GM12874 (cell line): ENCODE results near the gene BTNL9.

Experiments
- TF ChIP-seq, protein P1 (sequence below): IDR thresholded peaks from 2 replicates; pipeline ENCODE4 v1.5.1; 2011; ENCODE audit warnings: low read depth, mild to moderate bottlenecking, control low read depth, low read length, moderate library complexity; ENCODE audit not compliant: insufficient read depth

BTNL9 gene

DNA sequence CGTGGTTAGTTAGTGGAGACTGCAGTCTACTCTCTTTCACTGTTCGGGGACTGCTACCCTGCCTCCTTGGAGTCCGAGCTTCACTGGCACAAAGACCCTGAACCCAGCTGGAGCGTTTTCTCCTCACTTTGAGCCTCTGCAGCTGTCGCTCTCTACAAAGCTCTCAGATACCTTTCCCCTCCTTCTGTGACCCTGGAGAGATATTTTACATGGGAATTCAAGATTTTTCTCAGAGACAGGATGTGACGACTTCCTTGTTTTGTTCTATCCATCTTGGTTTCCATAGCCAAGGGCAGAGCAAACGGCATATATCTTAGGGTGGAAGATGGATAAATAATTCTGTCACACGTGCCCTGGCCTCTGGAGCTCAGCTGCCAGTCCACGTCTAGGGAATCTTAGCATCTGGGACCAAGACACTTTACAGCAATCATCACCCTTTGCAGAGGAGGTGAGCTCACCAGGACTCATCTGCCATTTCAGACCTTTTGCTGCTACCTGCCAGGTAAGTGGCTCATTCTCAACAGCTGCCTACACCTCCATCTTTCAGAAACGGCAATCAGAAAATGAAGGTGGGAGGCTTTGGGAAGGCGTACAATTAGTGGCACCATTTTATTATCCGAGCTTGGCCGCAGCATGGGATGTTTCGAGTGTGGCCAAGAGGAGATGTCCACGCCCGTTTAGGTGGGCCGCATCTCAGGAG is at the start of gene BTNL9:
Gene BTNL9, plus strand, starts transcription at position 336 of the 700 bp plus-strand sequence. CDS start 5,224 bp downstream, outside the sequence.
- TF ChIP-seq, protein P1, sequence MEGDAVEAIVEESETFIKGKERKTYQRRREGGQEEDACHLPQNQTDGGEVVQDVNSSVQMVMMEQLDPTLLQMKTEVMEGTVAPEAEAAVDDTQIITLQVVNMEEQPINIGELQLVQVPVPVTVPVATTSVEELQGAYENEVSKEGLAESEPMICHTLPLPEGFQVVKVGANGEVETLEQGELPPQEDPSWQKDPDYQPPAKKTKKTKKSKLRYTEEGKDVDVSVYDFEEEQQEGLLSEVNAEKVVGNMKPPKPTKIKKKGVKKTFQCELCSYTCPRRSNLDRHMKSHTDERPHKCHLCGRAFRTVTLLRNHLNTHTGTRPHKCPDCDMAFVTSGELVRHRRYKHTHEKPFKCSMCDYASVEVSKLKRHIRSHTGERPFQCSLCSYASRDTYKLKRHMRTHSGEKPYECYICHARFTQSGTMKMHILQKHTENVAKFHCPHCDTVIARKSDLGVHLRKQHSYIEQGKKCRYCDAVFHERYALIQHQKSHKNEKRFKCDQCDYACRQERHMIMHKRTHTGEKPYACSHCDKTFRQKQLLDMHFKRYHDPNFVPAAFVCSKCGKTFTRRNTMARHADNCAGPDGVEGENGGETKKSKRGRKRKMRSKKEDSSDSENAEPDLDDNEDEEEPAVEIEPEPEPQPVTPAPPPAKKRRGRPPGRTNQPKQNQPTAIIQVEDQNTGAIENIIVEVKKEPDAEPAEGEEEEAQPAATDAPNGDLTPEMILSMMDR, result no peak

GRCh38 chr5:180990882-180991242 is 49.2 kb upstream of the BTNL9 start:
- TF ChIP-seq, protein P1, result no peak

- TF ChIP-seq, protein P1, result no peak
Observed at GRCh38 chr5:181001947-181002346, 38.1 kb upstream of the BTNL9 start.

- TF ChIP-seq, protein P1, result no peak
Observed at GRCh38 chr5:181005791-181006190, 34.3 kb upstream of the BTNL9 start.

- TF ChIP-seq, protein P1, result no peak
Observed at GRCh38 chr5:181008136-181008535, 31.9 kb upstream of the BTNL9 start.

GRCh38 chr5:181020688-181021087 is 19.4 kb upstream of the BTNL9 start:
- TF ChIP-seq, protein P1, result no peak

DNA sequence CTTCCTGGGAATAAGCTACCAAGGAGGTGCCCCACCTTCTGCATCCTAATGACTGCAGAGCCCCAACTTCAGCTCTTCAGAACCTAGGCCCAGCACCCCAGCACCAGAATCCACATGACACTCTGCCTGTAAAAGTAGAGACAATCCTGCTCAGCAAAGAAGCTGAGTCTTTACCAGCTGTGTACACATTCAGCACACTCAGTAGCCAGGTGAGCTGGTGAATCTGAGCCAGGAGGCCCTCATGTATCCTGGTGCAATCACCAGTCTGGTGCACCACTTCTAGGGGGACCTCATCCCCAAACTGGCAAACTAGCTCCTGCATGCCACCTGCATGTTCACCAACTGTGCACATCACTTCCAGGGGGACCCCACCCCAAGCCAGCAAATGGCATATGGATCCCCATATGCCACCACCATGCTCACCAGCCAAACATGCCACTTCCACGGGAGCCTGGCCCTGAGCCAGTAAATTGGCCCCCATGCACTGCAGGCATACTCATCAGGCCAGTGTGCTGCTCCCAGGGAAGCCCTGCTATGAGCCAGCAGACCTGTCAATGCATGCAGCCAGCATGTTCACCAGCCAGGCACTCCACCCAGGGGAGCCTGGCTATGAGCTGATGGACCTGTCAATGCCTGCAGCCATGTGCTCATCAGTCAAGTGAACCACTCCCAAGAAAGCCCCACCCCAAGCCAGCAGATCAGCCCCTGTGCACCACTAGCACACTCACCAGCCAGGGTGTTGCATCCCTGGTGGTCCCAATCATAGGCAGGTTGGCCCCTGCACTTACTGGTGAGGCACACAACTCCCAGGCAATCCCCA is 15.6 kb upstream of the BTNL9 start:
- TF ChIP-seq, protein P1, result no peak
